Inflammatory macrophage treated with lipopolysaccharide for 4 hours (primary cell): ENCODE results near the gene RFK.
"Not testable (repeated sequence)": the region's sequence is repeated elsewhere in the genome, so short reads cannot be mapped to it uniquely, and the experiment has no call there.

Source experiments
- DNase-seq: peaks from one replicate; pipeline ENCODE4 v3.0.0-alpha.2; 2020

The RFK gene

GRCh38 chr9:76394195-76394959, at the start of gene RFK:
TSS of gene RFK (minus strand) at chr9:76394426. CDS start at chr9:76394171, 255 bp downstream.
- DNase-seq, result peak; percentile 91

GRCh38 chr9:76443887-76444286, 49.7 kb upstream of the RFK start:
- no peak for DNase-seq

GRCh38 chr9:76441551-76442322, 47.5 kb upstream of the RFK start:
- DNase-seq, result no peak

GRCh38 chr9:76438841-76439588, 44.8 kb upstream of the RFK start:
- peak; percentile 51 for DNase-seq

- DNase-seq, result not testable (repeated sequence)
Measured at GRCh38 chr9:76437017-76437699, 42.9 kb upstream of the RFK start.

- not testable (repeated sequence) for DNase-seq
Measured at GRCh38 chr9:76434897-76435296, 40.7 kb upstream of the RFK start.

- peak; percentile 71 for DNase-seq
Measured at GRCh38 chr9:76433836-76434235, 39.6 kb upstream of the RFK start.

- no peak for DNase-seq
Measured at GRCh38 chr9:76433406-76433805, 39.2 kb upstream of the RFK start.

GRCh38 chr9:76431601-76432000, 37.4 kb upstream of the RFK start:
- no peak for DNase-seq

GRCh38 chr9:76426807-76427419, 32.7 kb upstream of the RFK start:
- DNase-seq, result no peak

- no peak for DNase-seq
Measured at GRCh38 chr9:76425677-76426453, 31.6 kb upstream of the RFK start.

- no peak for DNase-seq
Measured at GRCh38 chr9:76424491-76424890, 30.3 kb upstream of the RFK start.

GRCh38 chr9:76423216-76424177, 29.3 kb upstream of the RFK start:
- DNase-seq, result no peak

GRCh38 chr9:76419782-76420380, 25.7 kb upstream of the RFK start:
- peak; percentile 49 for DNase-seq

GRCh38 chr9:76417394-76417793, 23.2 kb upstream of the RFK start:
- no peak for DNase-seq

GRCh38 chr9:76415731-76416130, 21.5 kb upstream of the RFK start:
- no peak for DNase-seq

GRCh38 chr9:76415154-76415553, 20.9 kb upstream of the RFK start:
- DNase-seq, result no peak

- DNase-seq, result peak; percentile 16
Measured at GRCh38 chr9:76414661-76415060, 20.4 kb upstream of the RFK start.

GRCh38 chr9:76413658-76414057, 19.4 kb upstream of the RFK start:
- no peak for DNase-seq

- DNase-seq, result peak; percentile 25
Measured at GRCh38 chr9:76412638-76413037, 18.4 kb upstream of the RFK start.
